ENCODE measurements around the gene PLXNA2. TPM values are rescaled to one million over a fixed set of nuclear protein-coding genes. Genes with fewer than 3 reads are reported as not detected.

Gene PLXNA2
- total RNA-seq, 1 donor from 2014 or later = 0.82 TPM

GRCh38 chr1:208211921-208212843, 32.0 kb downstream of the PLXNA2 start:
- no peak for DNase-seq

GRCh38 chr1:208209896-208210589, 34.1 kb downstream of the PLXNA2 start:
- Mint-ChIP-seq H3K4me3 (no peak overlapping the region), H3K36me3 (ENCODE audit: low read depth) (no peaks in the 10 kb centered on the region), H3K27ac (no peak overlapping the region), H3K9me3 (no peaks in the 10 kb centered on the region), H3K27me3 (peaks cover 3% of the 10 kb centered on the region), H3K4me1 (no peaks in the 10 kb centered on the region)
- intact Hi-C loops (cut with micrococcal nuclease) = no loop called here
- ChIA-PET POLR2A (no interaction called here), CTCF (no interaction called here)
- no peak for DNase-seq
- no peak for TF ChIP-seq CTCF (IDR thresholded peaks at IDR 0.05)
- ATAC-seq (ENCODE audit: low read depth) = no peak

More at GRCh38 chr1:208211921-208212843, 32.0 kb downstream of the PLXNA2 start:
- H3K4me3 Mint-ChIP-seq = no peak overlapping the region
- no peaks in the 10 kb centered on the region for H3K36me3 Mint-ChIP-seq (ENCODE audit: low read depth)
- ChIA-PET POLR2A (no interaction called here), CTCF (interaction anchor here (1.1 kb wide), 1 partner anchor 32 kb away, joined by 3 read pairs; the partner anchor contains the start of gene PLXNA2)
- TF ChIP-seq CTCF (IDR thresholded peaks at IDR 0.05) = no peak
- intact Hi-C loops (cut with micrococcal nuclease) = no loop called here
- ATAC-seq (ENCODE audit: low read depth) = no peak
- peaks cover 3% of the 10 kb centered on the region for H3K27me3 Mint-ChIP-seq
- H3K9me3 Mint-ChIP-seq = no peaks in the 10 kb centered on the region
- no peak overlapping the region for H3K27ac Mint-ChIP-seq
- H3K4me1 Mint-ChIP-seq = no peaks in the 10 kb centered on the region

- Mint-ChIP-seq H3K4me3 (no peak overlapping the region), H3K36me3 (ENCODE audit: low read depth) (no peaks in the 10 kb centered on the region), H3K27me3 (peaks cover 3% of the 10 kb centered on the region), H3K9me3 (no peaks in the 10 kb centered on the region), H3K4me1 (no peaks in the 10 kb centered on the region), H3K27ac (no peak overlapping the region)
- DNase-seq (no peak), ATAC-seq (ENCODE audit: low read depth) (no peak)
- ChIA-PET CTCF (no interaction called here), POLR2A (no interaction called here)
- intact Hi-C loops (cut with micrococcal nuclease) = no loop called here
- no peak for TF ChIP-seq CTCF (IDR thresholded peaks at IDR 0.05)
These were observed 34.9 kb downstream of the PLXNA2 start for GRCh38 chr1:208209286-208209685.

- Mint-ChIP-seq H3K36me3 (ENCODE audit: low read depth) (no peaks in the 10 kb centered on the region), H3K4me3 (no peak overlapping the region), H3K9me3 (no peaks in the 10 kb centered on the region), H3K27me3 (peaks cover 3% of the 10 kb centered on the region), H3K4me1 (no peaks in the 10 kb centered on the region), H3K27ac (no peak overlapping the region)
- DNase-seq (no peak), ATAC-seq (ENCODE audit: low read depth) (no peak)
- ChIA-PET CTCF (no interaction called here), POLR2A (no interaction called here)
- no peak for TF ChIP-seq CTCF (IDR thresholded peaks at IDR 0.05)
- intact Hi-C loops (cut with micrococcal nuclease) = no loop called here
These were observed 36.1 kb downstream of the PLXNA2 start for GRCh38 chr1:208208132-208208487.

GRCh38 chr1:208207388-208208131, 36.6 kb downstream of the PLXNA2 start:
- ChIA-PET POLR2A (no interaction called here), CTCF (no interaction called here)
- DNase-seq (no peak), ATAC-seq (ENCODE audit: low read depth) (no peak)
- intact Hi-C loops (cut with micrococcal nuclease) = no loop called here
- Mint-ChIP-seq H3K9me3 (no peaks in the 10 kb centered on the region), H3K27me3 (peaks cover 3% of the 10 kb centered on the region), H3K4me3 (no peak overlapping the region), H3K36me3 (ENCODE audit: low read depth) (no peaks in the 10 kb centered on the region), H3K4me1 (no peaks in the 10 kb centered on the region), H3K27ac (no peak overlapping the region)
- no peak for TF ChIP-seq CTCF (IDR thresholded peaks at IDR 0.05)

All from activated B cell treated with CpG ODN at 0.5 μM for 24 hours (primary cell).